ENCODE results near the gene PLEKHA7.
"Not testable (repeated sequence)": the region's sequence is repeated elsewhere in the genome, so short reads cannot be mapped to it uniquely, and the experiment has no call there.

The PLEKHA7 gene

GRCh38 chr11:16893456-16894066 is 120.7 kb downstream of the PLEKHA7 start:
- ChIA-PET CTCF (interaction anchor here (0.9 to 1.2 kb wide), 2 partner anchors 11 to 73 kb away, joined by 3 to 4 read pairs; no protein-coding TSS in a partner anchor), POLR2A (no interaction called here)
- H3K4me3 ChIP-seq (ENCODE audit: low read depth, low read length): no peak overlapping the region
- TF ChIP-seq CTCF (IDR thresholded peaks at IDR 0.05; ENCODE audit: insufficient read depth, low read length, missing control alignments): no peak
- no peak for DNase-seq (ENCODE audit: low read depth, low spot score)

GRCh38 chr11:16891964-16892363 is 122.2 kb downstream of the PLEKHA7 start:
- TF ChIP-seq CTCF (IDR thresholded peaks at IDR 0.05; ENCODE audit: insufficient read depth, low read length, missing control alignments): no peak
- peak; percentile 17 for DNase-seq (ENCODE audit: low read depth, low spot score)
- H3K4me3 ChIP-seq (ENCODE audit: low read depth, low read length): no peak overlapping the region
- CTCF ChIA-PET: no interaction called here
- POLR2A ChIA-PET: no interaction called here

GRCh38 chr11:16891165-16891564 is 123.0 kb downstream of the PLEKHA7 start:
- no peak for DNase-seq (ENCODE audit: low read depth, low spot score)
- TF ChIP-seq CTCF (IDR thresholded peaks at IDR 0.05; ENCODE audit: insufficient read depth, low read length, missing control alignments): no peak
- ChIA-PET POLR2A (no interaction called here), CTCF (no interaction called here)
- H3K4me3 ChIP-seq (ENCODE audit: low read depth, low read length): no peak overlapping the region

GRCh38 chr11:16890442-16890841 is 123.8 kb downstream of the PLEKHA7 start:
- no peak overlapping the region for H3K4me3 ChIP-seq (ENCODE audit: low read depth, low read length)
- DNase-seq (ENCODE audit: low read depth, low spot score): no peak
- TF ChIP-seq CTCF (IDR thresholded peaks at IDR 0.05; ENCODE audit: insufficient read depth, low read length, missing control alignments): no peak
- ChIA-PET CTCF (no interaction called here), POLR2A (no interaction called here)

- POLR2A ChIA-PET: no interaction called here
- DNase-seq (ENCODE audit: low read depth, low spot score): no peak
- TF ChIP-seq CTCF (IDR thresholded peaks at IDR 0.05; ENCODE audit: insufficient read depth, low read length, missing control alignments): no peak
- CTCF ChIA-PET: no interaction called here
- no peak overlapping the region for H3K4me3 ChIP-seq (ENCODE audit: low read depth, low read length)
Measured at GRCh38 chr11:16889905-16890304, 124.3 kb downstream of the PLEKHA7 start.

GRCh38 chr11:16889010-16889409 is 125.2 kb downstream of the PLEKHA7 start:
- POLR2A ChIA-PET; CTCF ChIA-PET; DNase-seq (ENCODE audit: low read depth, low spot score): not testable (repeated sequence)

GRCh38 chr11:16887887-16888286 is 126.3 kb downstream of the PLEKHA7 start:
- DNase-seq (ENCODE audit: low read depth, low spot score); POLR2A ChIA-PET; H3K4me3 ChIP-seq (ENCODE audit: low read depth, low read length); CTCF ChIA-PET: not testable (repeated sequence)

More at GRCh38 chr11:16889010-16889409, 125.2 kb downstream of the PLEKHA7 start:
- H3K4me3 ChIP-seq (ENCODE audit: low read depth, low read length): not testable (repeated sequence)
